HepG2 (cell line): ENCODE data around the gene SVIP. TPM values are rescaled to one million over a fixed set of nuclear protein-coding genes. Genes with fewer than 3 reads are reported as not detected.

Experiments
- ATAC-seq: fragments of 200-7000 bp; cut with Tn5 transposase; 3 replicates; pipeline ENCODE4 v1.9.1; 2020; ENCODE audit warnings: mild to moderate bottlenecking, moderate library complexity
- BruUV-seq: library from RNA; stranded (reverse); fragments of 400-500 nt; replicated peaks from 2 replicates; lab custom pipeline; 2021; lab: Mats Ljungman, UMichigan
- CTCF ChIA-PET: fragments of 300-600 bp; formaldehyde crosslinking; extraction: SDS; loops from one replicate; lab custom pipeline; 2021; ENCODE audit warnings: low total read pairs, inconsistent platforms, low intra/inter-chr PET ratio; lab: Yijun Ruan, JAX
- POLR2A ChIA-PET: fragments of 350-600 bp; sonication (Branson Sonifier 250); formaldehyde crosslinking; loops from one replicate; lab custom pipeline; 2020; ENCODE audit warnings: antibody characterized with exemption, inconsistent platforms; lab: Yijun Ruan, JAX
- DNase-seq: peaks from one replicate; pipeline ENCODE4 v3.0.0-alpha.2; 2015; ENCODE audit warnings: low spot score
- FAIRE-seq: peaks from 3 replicates; lab custom pipeline; 2011; peaks lifted over from hg19 to GRCh38; lab: Jason Lieb, UNC
- H2AFZ ChIP-seq: one replicate; pipeline ENCODE4 v1.6.1; 2011; ENCODE audit warnings: low read length, inconsistent platforms
- H3K27ac ChIP-seq: fragments of 300-600 bp; 3 replicates; pipeline ENCODE4 v1.8.0; 2011; ENCODE audit warnings: mixed run types, mild to moderate bottlenecking, mixed read lengths, low read length, inconsistent platforms; ENCODE audit not compliant: insufficient read depth; ENCODE audit errors: extremely low read length
- H3K27me3 ChIP-seq, 2 experiments: fragments of 200-600 bp in 1 of 2; 2 replicates in 1 of 2; 3 replicates in 1 of 2; pipeline versions ENCODE4 v1.6.0 to v1.8.0; 2011; ENCODE audit warnings: low read length in 2 of 2, mild to moderate bottlenecking in 2 of 2, moderate library complexity in 2 of 2, inconsistent platforms in 1 of 2; ENCODE audit not compliant: insufficient read depth in 2 of 2, control insufficient read depth in 1 of 2
- H3K36me3 ChIP-seq, 2 experiments: fragments of 200-600 bp in 1 of 2; replicated peaks in 1 of 2; 2 replicates in 1 of 2; 3 replicates in 1 of 2; pipeline versions ENCODE4 v1.5.1 to v1.8.0; 2011; ENCODE audit warnings: low read length in 2 of 2, inconsistent platforms in 1 of 2; ENCODE audit not compliant: insufficient read depth in 2 of 2, control insufficient read depth in 1 of 2
- H3K4me1 ChIP-seq: 2 replicates; pipeline ENCODE4 v1.5.1; 2012; ENCODE audit warnings: low read length, inconsistent platforms; ENCODE audit not compliant: insufficient read depth
- H3K4me2 ChIP-seq: 2 replicates; pipeline ENCODE4 v1.6.0; 2011; ENCODE audit warnings: low read depth, low read length, inconsistent platforms
- H3K4me3 ChIP-seq, 3 experiments: fragments of 200-600 bp in 1 of 3; sonication (generic), shearing (Covaris generic) in 1 of 3; replicated peaks in 1 of 3; 2 replicates each; pipeline ENCODE4 v1.5.1; 2011 to 2016; ENCODE audit warnings: low read length in 3 of 3, inconsistent platforms in 2 of 3, low read depth in 2 of 3, mild to moderate bottlenecking in 2 of 3, control low read depth in 1 of 3, mixed read lengths in 1 of 3; ENCODE audit not compliant: insufficient read depth in 1 of 3
- H3K79me2 ChIP-seq: one replicate; pipeline ENCODE4 v1.6.1; 2011; ENCODE audit warnings: low read length, inconsistent platforms; ENCODE audit not compliant: insufficient read depth
- H3K9ac ChIP-seq: 2 replicates; pipeline ENCODE4 v1.6.0; 2011; ENCODE audit warnings: mild to moderate bottlenecking, low read depth, low read length, inconsistent platforms; ENCODE audit not compliant: insufficient read depth
- H3K9me3 ChIP-seq: 2 replicates; pipeline ENCODE4 v1.5.1; 2012; ENCODE audit warnings: mild to moderate bottlenecking, low read length
- H4K20me1 ChIP-seq: 2 replicates; pipeline ENCODE4 v1.6.0; 2011; ENCODE audit warnings: inconsistent platforms, mild to moderate bottlenecking, low read length, moderate library complexity; ENCODE audit not compliant: insufficient read depth
- RAD21 ChIP-seq: fragments of 450-650 bp; formaldehyde crosslinking; IDR thresholded peaks from 2 replicates; pipeline ENCODE4 v1.5.0; 2020; ENCODE audit warnings: mild to moderate bottlenecking
- SMC3 ChIP-seq: IDR thresholded peaks from 2 replicates; pipeline ENCODE4 v1.6.1; 2011; ENCODE audit warnings: low read length, improper control_type of control experiment
- STAG1 ChIP-seq: sonication (generic); formaldehyde crosslinking; IDR thresholded peaks from 2 replicates; pipeline ENCODE4 v1.4.0; 2020; ENCODE audit warnings: missing genetic modification reagents
- TEAD3 ChIP-seq: optimal IDR thresholded peaks from 2 replicates; pipeline ENCODE3; 2016; ENCODE audit warnings: borderline replicate concordance
- ZBTB38 ChIP-seq: sonication (generic); formaldehyde crosslinking; IDR thresholded peaks from 2 replicates; pipeline ENCODE4 v1.5.1; 2020; ENCODE audit warnings: mild to moderate bottlenecking, missing genetic modification reagents
- ZKSCAN1 ChIP-seq: fragments of 150-350 bp; IDR thresholded peaks from 2 replicates; pipeline ENCODE4 v1.6.1; 2014; ENCODE audit warnings: low read length
- WGBS: methylation state at CpG from one replicate; pipeline ENCODE4 v1.1.6; 2017; ENCODE audit warnings: low lambda C conversion rate; 5-methylcytosine and 5-hydroxymethylcytosine counted together
- in situ Hi-C: cut with HindIII; loops from 2 replicates; pipeline ENCODE4 v1.10.0; 2017; ENCODE audit warnings: low pct_unique_long_range_greater_than_20kb; ENCODE audit not compliant: extremely low pct_ligation_motif_present
- intact Hi-C: fragments of 100-400 bp; cut with micrococcal nuclease; formaldehyde crosslinking; loops from one replicate; pipeline ENCODE4 v1.10.0; 2022; ENCODE audit not compliant: unreplicated experiment
- polyA plus RNA-seq, 8 experiments: library from polyadenylated mRNA; depleted of rRNA in 3 of 8; stranded (reverse) in 7 of 8; unstranded in 1 of 8; fragments of >200 nt; fragmentation: Illumina TruSeq in 4 of 8; extraction: Trizol in 4 of 8; gene quantifications; 2 replicates each; pipeline versions ENCODE4 v1.2.1 to v1.2.3, GENCODE V29; 2011 to 2016; ENCODE audit warnings: low read depth in 4 of 8, missing spikeins in 1 of 8, mixed read lengths in 1 of 8; ENCODE audit not compliant: insufficient read depth in 1 of 8
- total RNA-seq, 5 experiments: library from RNA; depleted of rRNA; stranded (reverse); fragments of >200 nt; fragmentation: Illumina TruSeq; extraction: Trizol; gene quantifications; 2 replicates each; pipeline ENCODE4 v1.2.3, GENCODE V29; 2016; ENCODE audit warnings: low read depth in 1 of 5
- TF ChIP-seq, protein P1 (sequence below): sonication (generic); formaldehyde crosslinking; IDR thresholded peaks from 2 replicates; pipeline ENCODE4 v1.5.0; 2020; ENCODE audit warnings: mild to moderate bottlenecking, missing genetic modification reagents, moderate library complexity
- TF ChIP-seq, protein P2 (sequence below): IDR thresholded peaks from 2 replicates; pipeline ENCODE4 v1.6.1; 2012; ENCODE audit warnings: low read depth, low read length, improper control_type of control experiment

SVIP gene
- total and polyA plus RNA-seq, 2 of the 13 experiments (the other 11 are each of a cell fraction or from before 2014, with no cell fraction given) = 6.3 to 27.2 TPM

DNA sequence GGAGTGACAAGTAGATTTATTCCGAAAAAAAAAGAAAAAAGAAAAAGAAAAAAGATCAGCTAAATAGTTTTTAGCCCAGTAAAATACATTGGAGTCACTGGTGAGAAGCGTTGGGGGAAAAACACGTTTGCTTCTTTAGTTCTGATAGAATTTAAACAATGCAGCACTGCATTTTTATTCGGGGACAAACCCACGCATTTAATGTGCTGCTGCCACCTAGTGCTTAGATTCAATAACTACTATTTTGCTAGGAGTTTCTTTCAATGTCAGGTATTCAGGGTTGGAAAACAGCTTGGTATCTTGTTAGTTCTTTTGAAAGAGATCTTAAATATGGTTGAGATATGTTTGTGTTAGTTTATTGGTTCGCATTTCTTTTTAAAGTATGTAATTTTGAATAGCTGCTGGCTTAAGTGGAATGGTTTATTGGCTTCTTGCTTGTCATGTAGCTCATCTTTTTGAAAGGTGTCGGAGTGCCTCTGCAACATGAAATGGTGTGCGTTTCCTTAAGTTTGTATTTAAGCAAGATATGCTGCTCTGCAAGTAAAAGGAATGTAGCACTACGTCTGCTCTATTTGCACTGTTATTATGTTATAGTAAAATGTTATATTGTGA lies 41.9 kb downstream of the SVIP start:
- Histone ChIP-seq H3K36me3 (peaks cover 0 to 1% of the 10 kb centered on the region in 2 experiments; a peak in 1 of 5 replicates), H3K79me2 (no peaks in the 10 kb centered on the region), H2AFZ (no peak overlapping the region), H3K4me3 (no peak overlapping the region), H3K9ac (no peak overlapping the region), H3K4me1 (peaks cover 15% of the 10 kb centered on the region), H3K27ac (no peak overlapping the region), H4K20me1 (no peaks in the 10 kb centered on the region), H3K4me2 (no peak overlapping the region), H3K9me3 (no peaks in the 10 kb centered on the region), H3K27me3 (no peaks in the 10 kb centered on the region)
- BruUV-seq = no TSS peak
- 43% methylated on average over 9 of the region's 9 CpGs for whole genome bisulfite sequencing
- ChIA-PET CTCF (interaction anchor here (1.1 to 1.3 kb wide), 3 partner anchors 117 to 454 kb away, joined by 4 to 5 read pairs (median 4); no protein-coding TSS in a partner anchor), POLR2A (interaction anchor here (0.8 kb wide), 1 partner anchor 163 kb away, joined by 3 read pairs; no protein-coding TSS in a partner anchor)
- intact Hi-C loops = loop anchor here (1.0 to 2.0 kb wide), 5 partner anchors 53 to 453 kb away; no protein-coding TSS in a partner anchor
- peak; percentile 43 for FAIRE-seq
- peak; percentile 63 for ATAC-seq
- in situ Hi-C loops = loop anchor here (5.0 kb wide), 1 partner anchor 120 kb away; the partner anchor contains the start of gene GAS2
- TF ChIP-seq, protein P1, sequence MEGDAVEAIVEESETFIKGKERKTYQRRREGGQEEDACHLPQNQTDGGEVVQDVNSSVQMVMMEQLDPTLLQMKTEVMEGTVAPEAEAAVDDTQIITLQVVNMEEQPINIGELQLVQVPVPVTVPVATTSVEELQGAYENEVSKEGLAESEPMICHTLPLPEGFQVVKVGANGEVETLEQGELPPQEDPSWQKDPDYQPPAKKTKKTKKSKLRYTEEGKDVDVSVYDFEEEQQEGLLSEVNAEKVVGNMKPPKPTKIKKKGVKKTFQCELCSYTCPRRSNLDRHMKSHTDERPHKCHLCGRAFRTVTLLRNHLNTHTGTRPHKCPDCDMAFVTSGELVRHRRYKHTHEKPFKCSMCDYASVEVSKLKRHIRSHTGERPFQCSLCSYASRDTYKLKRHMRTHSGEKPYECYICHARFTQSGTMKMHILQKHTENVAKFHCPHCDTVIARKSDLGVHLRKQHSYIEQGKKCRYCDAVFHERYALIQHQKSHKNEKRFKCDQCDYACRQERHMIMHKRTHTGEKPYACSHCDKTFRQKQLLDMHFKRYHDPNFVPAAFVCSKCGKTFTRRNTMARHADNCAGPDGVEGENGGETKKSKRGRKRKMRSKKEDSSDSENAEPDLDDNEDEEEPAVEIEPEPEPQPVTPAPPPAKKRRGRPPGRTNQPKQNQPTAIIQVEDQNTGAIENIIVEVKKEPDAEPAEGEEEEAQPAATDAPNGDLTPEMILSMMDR (CRISPR knock-in tag) = peak; percentile 73
- TF ChIP-seq STAG1 (CRISPR knock-in tag) (peak; percentile 82), RAD21 (CRISPR knock-in tag) (peak; percentile 48), ZBTB38 (CRISPR knock-in tag) (no peak), ZKSCAN1 (no peak), TEAD3 (CRISPR knock-in tag) (peak; percentile 12), SMC3 (peak; percentile 71)
- TF ChIP-seq, protein P2, sequence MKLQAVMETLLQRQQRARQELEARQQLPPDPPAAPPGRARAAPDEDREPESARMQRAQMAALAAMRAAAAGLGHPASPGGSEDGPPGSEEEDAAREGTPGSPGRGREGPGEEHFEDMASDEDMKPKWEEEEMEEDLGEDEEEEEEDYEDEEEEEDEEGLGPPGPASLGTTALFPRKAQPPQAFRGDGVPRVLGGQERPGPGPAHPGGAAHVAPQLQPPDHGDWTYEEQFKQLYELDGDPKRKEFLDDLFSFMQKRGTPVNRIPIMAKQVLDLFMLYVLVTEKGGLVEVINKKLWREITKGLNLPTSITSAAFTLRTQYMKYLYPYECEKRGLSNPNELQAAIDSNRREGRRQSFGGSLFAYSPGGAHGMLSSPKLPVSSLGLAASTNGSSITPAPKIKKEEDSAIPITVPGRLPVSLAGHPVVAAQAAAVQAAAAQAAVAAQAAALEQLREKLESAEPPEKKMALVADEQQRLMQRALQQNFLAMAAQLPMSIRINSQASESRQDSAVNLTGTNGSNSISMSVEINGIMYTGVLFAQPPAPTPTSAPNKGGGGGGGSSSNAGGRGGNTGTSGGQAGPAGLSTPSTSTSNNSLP = peak; percentile 90
- DNase-seq = peak; percentile 45
